Endodermal cell (in vitro differentiated cells): ENCODE measurements around the gene SBNO1. TPM values are rescaled to one million over a fixed set of nuclear protein-coding genes. Genes with fewer than 3 reads are reported as not detected.

Experiments used
- DNase-seq: peaks from one replicate; pipeline ENCODE4 v3.0.0-alpha.2; 2017
- H3K27ac ChIP-seq: 2 replicates; pipeline ENCODE4 v1.5.1; 2013; ENCODE audit warnings: mild to moderate bottlenecking, low read depth, low read length, moderate library complexity
- H3K27me3 ChIP-seq: 2 replicates; pipeline ENCODE4 v1.6.1; 2013; ENCODE audit warnings: mild to moderate bottlenecking, low read length, moderate library complexity; ENCODE audit not compliant: insufficient read depth, control insufficient read depth, poor library complexity, severe bottlenecking
- H3K36me3 ChIP-seq: 2 replicates; pipeline ENCODE4 v1.7.0; 2013; ENCODE audit warnings: mild to moderate bottlenecking, low read length, moderate library complexity; ENCODE audit not compliant: control insufficient read depth, insufficient read depth
- H3K4me1 ChIP-seq: one replicate; pipeline ENCODE4 v1.7.0; 2013; ENCODE audit warnings: low read length; ENCODE audit not compliant: control insufficient read depth, insufficient read depth
- H3K4me3 ChIP-seq: 2 replicates; pipeline ENCODE4 v1.5.1; 2013; ENCODE audit warnings: mild to moderate bottlenecking, low read length, moderate library complexity
- H3K9ac ChIP-seq: 2 replicates; pipeline ENCODE4 v1.6.1; 2013; ENCODE audit warnings: mild to moderate bottlenecking, low read length, moderate library complexity; ENCODE audit not compliant: poor library complexity, severe bottlenecking; ENCODE audit errors: extremely low read depth
- H3K9me3 ChIP-seq: 2 replicates; pipeline ENCODE4 v1.6.1; 2013; ENCODE audit warnings: mild to moderate bottlenecking, low read length, moderate library complexity; ENCODE audit not compliant: control insufficient read depth
- H3K27ac Mint-ChIP-seq: 2 replicates; pipeline ENCODE4 v1.8.0; 2020; ENCODE audit warnings: mixed read lengths
- H3K27me3 Mint-ChIP-seq: 2 replicates; pipeline ENCODE4 v1.8.0; 2021; ENCODE audit warnings: mild to moderate bottlenecking, mixed read lengths; ENCODE audit not compliant: insufficient read depth
- H3K36me3 Mint-ChIP-seq: 2 replicates; pipeline ENCODE4 v1.8.0; 2020; ENCODE audit warnings: low read depth, mixed read lengths
- H3K4me1 Mint-ChIP-seq: 2 replicates; pipeline ENCODE4 v1.8.0; 2020; ENCODE audit warnings: mixed read lengths
- H3K4me3 Mint-ChIP-seq: 2 replicates; pipeline ENCODE4 v1.8.0; 2020; ENCODE audit warnings: mild to moderate bottlenecking, moderate library complexity, mixed read lengths
- H3K9me3 Mint-ChIP-seq: 2 replicates; pipeline ENCODE4 v1.8.0; 2020; ENCODE audit warnings: mild to moderate bottlenecking, mixed read lengths
- CTCF ChIP-seq: fragments of 200-600 bp; sonication (generic); conservative IDR thresholded peaks from 2 replicates; pipeline ENCODE4 v1.5.0; 2021; ENCODE audit warnings: antibody characterized with exemption, mild to moderate bottlenecking
- WGBS, 2 experiments: methylation state at CpG; one replicate each; pipeline versions ENCODE4 v1.1.5 to v1.1.7; 2013; ENCODE audit warnings: missing lambda C conversion rate in 2 of 2, mixed read lengths in 1 of 2; ENCODE audit not compliant: insufficient coverage in 1 of 2, insufficient read length in 1 of 2; 5-methylcytosine and 5-hydroxymethylcytosine counted together
- total RNA-seq, 2 donors: library from RNA; stranded (reverse); fragmentation: NEBNext Ultra II Directional in 1 of 2; extraction: Animal tissue kit (Norgen Biotek cat#: 25700) in 1 of 2; gene quantifications; 2 replicates in 1 of 2; 3 replicates in 1 of 2; pipeline ENCODE4 v1.2.1, GENCODE V29; 2021

Gene SBNO1
- total RNA-seq, 2 donors from 2014 or later, result 44.5 to 44.7 TPM

GRCh38 chr12:123265851-123266678 lies 98.6 kb downstream of the SBNO1 start:
- H3K4me3 Mint-ChIP-seq, result no peak overlapping the region
- Histone ChIP-seq H3K9ac (no peak overlapping the region), H3K4me3 (no peak overlapping the region), H3K4me1 (peaks cover 4% of the 10 kb centered on the region), H3K27me3 (no peaks in the 10 kb centered on the region), H3K9me3 (peaks cover 7% of the 10 kb centered on the region), H3K27ac (no peak overlapping the region), H3K36me3 (peaks cover 41% of the 10 kb centered on the region)
- no peaks in the 10 kb centered on the region for H3K9me3 Mint-ChIP-seq
- WGBS, 2 experiments, result 95 to 96% methylated on average over 22 to 35 of the region's 35 CpGs
- TF ChIP-seq CTCF, result no peak
- H3K36me3 Mint-ChIP-seq, result peaks cover 49% of the 10 kb centered on the region
- peaks cover 12% of the 10 kb centered on the region for H3K4me1 Mint-ChIP-seq
- H3K27ac Mint-ChIP-seq, result no peak overlapping the region
- H3K27me3 Mint-ChIP-seq, result no peaks in the 10 kb centered on the region
- DNase-seq, result peak; percentile 63

- Histone ChIP-seq H3K4me3 (no peak overlapping the region), H3K4me1 (peaks cover 4% of the 10 kb centered on the region), H3K9me3 (peaks cover 10% of the 10 kb centered on the region), H3K27ac (no peak overlapping the region), H3K9ac (no peak overlapping the region), H3K36me3 (peaks cover 55% of the 10 kb centered on the region), H3K27me3 (no peaks in the 10 kb centered on the region)
- no peak overlapping the region for H3K4me3 Mint-ChIP-seq
- peaks cover 63% of the 10 kb centered on the region for H3K36me3 Mint-ChIP-seq
- H3K27me3 Mint-ChIP-seq, result no peaks in the 10 kb centered on the region
- peaks cover 14% of the 10 kb centered on the region for H3K4me1 Mint-ChIP-seq
- WGBS, 2 experiments, result 80 to 91% methylated on average over 6 to 7 of the region's 7 CpGs
- TF ChIP-seq CTCF, result peak; percentile 72
- H3K9me3 Mint-ChIP-seq, result no peaks in the 10 kb centered on the region
- peak; percentile 91 for DNase-seq
- H3K27ac Mint-ChIP-seq, result peak overlapping the region; percentile 75
Measured at GRCh38 chr12:123264642-123265041, 100.0 kb downstream of the SBNO1 start.

- H3K4me1 Mint-ChIP-seq, result peaks cover 6% of the 10 kb centered on the region
- Histone ChIP-seq H3K9ac (no peak overlapping the region), H3K27me3 (no peaks in the 10 kb centered on the region), H3K4me1 (no peaks in the 10 kb centered on the region), H3K4me3 (no peak overlapping the region), H3K27ac (no peak overlapping the region), H3K9me3 (peaks cover 10% of the 10 kb centered on the region), H3K36me3 (peaks cover 69% of the 10 kb centered on the region)
- H3K27ac Mint-ChIP-seq, result no peak overlapping the region
- no peaks in the 10 kb centered on the region for H3K9me3 Mint-ChIP-seq
- DNase-seq, result no peak
- H3K4me3 Mint-ChIP-seq, result no peak overlapping the region
- 93 to 97% methylated on average over 4 to 8 of the region's 8 CpGs for WGBS, 2 experiments
- peaks cover 75% of the 10 kb centered on the region for H3K36me3 Mint-ChIP-seq
- no peak for TF ChIP-seq CTCF
- no peaks in the 10 kb centered on the region for H3K27me3 Mint-ChIP-seq
Measured at GRCh38 chr12:123263196-123263817, 101.3 kb downstream of the SBNO1 start.
